GM12864 (cell line): ENCODE results near the gene MAP3K14.

ENCODE experiments used
- DNase-seq: peaks from one replicate; pipeline ENCODE4 v3.0.0-alpha.2; 2011; ENCODE audit warnings: low read depth
- H3K4me3 ChIP-seq: 2 replicates; pipeline ENCODE4 v1.5.1; 2011; ENCODE audit warnings: mild to moderate bottlenecking, low read depth, low read length, control low read depth
- TF ChIP-seq, protein P1 (sequence below): IDR thresholded peaks from 2 replicates; pipeline ENCODE4 v1.5.1; 2011; ENCODE audit warnings: low read depth, mild to moderate bottlenecking, moderate library complexity, low read length, control low read depth, inconsistent platforms; ENCODE audit errors: missing control alignments

MAP3K14 gene

DNA sequence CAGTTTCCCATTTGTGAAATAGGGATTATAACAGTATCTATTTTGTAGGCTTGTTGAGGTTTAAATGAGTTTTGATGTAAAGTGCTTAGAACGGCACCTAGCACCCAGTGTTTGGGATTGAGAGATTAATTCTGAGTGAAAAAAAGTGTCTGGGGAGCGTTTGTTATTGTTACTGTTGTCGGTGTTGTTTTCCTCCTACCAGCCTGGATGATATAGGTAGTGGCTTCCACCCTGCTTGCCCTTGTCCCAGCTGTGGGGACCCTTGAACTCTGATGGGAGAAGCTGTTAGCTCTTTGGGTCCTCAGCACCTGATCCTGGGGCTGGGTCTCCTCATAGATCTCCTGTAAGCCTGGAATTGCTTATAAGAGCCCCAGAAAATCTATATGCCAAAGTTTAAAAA is 90.2 kb downstream of the MAP3K14 start:
- DNase-seq, result no peak
- H3K4me3 ChIP-seq, result peak overlapping the region; percentile 84
- TF ChIP-seq, protein P1, sequence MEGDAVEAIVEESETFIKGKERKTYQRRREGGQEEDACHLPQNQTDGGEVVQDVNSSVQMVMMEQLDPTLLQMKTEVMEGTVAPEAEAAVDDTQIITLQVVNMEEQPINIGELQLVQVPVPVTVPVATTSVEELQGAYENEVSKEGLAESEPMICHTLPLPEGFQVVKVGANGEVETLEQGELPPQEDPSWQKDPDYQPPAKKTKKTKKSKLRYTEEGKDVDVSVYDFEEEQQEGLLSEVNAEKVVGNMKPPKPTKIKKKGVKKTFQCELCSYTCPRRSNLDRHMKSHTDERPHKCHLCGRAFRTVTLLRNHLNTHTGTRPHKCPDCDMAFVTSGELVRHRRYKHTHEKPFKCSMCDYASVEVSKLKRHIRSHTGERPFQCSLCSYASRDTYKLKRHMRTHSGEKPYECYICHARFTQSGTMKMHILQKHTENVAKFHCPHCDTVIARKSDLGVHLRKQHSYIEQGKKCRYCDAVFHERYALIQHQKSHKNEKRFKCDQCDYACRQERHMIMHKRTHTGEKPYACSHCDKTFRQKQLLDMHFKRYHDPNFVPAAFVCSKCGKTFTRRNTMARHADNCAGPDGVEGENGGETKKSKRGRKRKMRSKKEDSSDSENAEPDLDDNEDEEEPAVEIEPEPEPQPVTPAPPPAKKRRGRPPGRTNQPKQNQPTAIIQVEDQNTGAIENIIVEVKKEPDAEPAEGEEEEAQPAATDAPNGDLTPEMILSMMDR, result no peak

DNA sequence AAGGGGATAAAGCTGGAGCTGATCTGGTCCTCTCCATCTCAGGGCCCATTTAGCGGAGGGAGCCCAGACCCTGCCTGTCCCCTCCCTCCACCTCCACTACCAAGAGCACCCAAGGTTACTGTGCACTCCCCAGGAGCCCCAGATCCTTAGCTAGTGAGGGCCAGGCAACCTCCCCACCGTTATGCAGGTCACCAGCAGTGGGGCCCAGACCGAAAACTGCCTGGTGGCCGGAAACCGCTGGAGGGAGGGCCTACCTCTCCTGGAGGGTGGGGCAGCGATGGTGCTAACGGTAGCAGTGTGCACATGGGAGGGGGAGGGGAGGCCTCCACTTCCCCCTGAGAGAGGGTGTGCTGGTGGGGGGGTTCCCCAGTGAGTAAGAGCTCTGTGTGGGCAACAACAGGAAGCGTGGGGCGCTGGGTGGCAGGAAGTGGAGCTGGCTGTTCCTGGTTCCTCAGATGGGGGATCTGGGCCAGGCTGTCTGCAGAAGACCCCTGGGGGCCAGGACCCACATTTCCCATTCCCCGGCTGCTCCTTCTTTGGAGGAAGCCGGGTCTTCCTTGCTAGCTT is 90.8 kb downstream of the MAP3K14 start:
- H3K4me3 ChIP-seq, result peak overlapping the region; percentile 84
- DNase-seq, result peak; percentile 92
- TF ChIP-seq, protein P1, result no peak

DNA sequence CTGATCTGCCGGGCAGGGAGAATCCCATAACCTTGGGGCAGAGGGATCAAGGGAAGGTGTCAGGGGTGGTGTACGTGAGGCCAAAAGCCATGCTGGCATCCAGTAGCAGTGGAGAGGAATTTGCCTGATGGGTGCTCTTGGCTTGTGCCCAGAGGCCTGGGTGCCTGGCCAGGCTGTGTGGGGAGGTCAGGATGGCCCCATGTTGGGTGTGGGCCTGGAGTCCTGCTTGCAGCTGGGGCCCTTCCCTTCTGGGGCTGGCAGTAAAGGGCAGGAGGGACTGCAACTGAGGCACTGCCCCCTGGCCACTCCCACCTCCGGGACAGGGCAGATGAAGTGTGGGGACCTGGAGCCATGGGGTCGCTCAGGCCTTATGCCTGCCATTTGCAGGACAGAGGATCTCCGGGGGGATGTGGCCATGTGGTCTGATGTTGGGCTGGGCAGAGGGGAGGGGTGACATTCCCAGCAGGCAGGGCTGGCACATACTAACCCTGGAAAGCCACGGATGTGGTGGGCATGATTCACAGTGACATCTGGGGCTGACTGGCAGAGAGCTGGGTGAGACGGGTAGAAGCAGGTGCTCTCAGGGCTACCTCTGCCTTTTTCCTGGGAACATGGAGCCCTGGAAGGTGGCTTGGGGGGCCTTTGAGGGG is 91.6 kb downstream of the MAP3K14 start:
- TF ChIP-seq, protein P1, result no peak
- DNase-seq, result no peak
- H3K4me3 ChIP-seq, result peak overlapping the region; percentile 84

DNA sequence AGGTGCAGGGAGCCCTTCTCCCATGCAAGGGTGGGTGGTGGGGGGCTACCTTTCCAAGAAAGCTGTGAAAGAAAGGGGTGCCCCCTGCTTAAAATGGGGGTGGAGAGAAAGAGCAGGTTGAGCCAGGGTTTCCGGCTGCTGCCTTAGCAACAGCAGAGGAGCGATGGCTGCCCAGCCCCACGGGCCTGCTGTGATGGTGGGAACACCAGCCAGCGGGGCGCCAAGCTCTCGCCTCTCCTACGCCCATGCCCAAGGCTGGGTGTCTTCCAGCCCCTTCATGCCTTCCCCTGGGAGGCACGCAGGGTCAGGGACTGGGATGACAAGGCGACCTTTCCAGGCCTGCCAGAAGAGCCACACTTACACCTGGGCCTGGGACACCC is 92.2 kb downstream of the MAP3K14 start:
- peak overlapping the region; percentile 84 for H3K4me3 ChIP-seq
- TF ChIP-seq, protein P1, result no peak
- DNase-seq, result no peak

DNA sequence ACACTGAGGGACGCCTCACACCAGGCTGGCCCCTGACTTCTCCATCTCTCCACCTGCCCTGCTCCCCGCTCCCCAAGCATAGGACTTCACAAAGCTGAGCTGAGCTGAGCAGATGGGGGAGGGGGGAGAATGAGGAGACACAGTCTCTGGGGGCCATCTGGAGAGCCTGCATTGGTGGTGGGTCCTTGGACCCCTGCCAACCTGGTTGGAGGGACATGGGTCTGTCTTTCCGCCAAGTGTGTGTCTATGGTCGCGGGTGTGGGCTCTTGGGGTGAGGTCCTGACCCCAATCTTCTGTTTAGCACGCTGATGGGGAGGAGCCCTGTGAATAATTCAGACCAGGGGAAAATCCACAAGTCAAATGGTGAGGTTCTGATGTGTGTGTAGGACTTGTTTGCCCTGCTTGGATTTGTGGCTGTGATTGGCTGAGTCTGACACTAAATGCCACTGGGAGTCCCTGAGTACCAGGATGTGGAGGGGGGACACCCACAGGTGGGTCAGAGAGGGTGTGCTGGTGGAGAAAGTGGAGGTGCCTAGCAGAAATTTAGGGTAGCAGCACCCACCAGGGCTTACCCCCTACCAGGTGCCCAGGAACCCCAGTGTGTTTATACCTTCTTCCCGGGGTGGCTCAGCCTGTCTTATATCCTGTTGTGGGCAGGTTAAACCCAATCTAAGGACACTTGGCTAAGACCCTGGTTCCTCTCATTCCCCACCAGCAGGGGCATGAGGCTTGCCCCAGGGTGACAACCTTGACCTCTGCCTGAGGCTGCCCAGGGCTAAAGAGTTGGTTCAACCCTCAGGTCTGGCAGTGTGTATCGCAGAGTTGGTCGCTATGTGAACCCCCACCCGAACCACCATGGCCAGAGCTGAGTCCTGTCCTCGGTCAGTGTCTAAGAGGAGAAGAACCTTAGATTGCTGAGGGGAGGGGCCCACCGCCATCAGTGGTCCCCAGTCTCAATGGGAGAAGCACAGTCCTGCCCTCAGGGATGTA is 93.0 kb downstream of the MAP3K14 start:
- TF ChIP-seq, protein P1, result peak; percentile 39
- DNase-seq, result no peak
- peak overlapping the region; percentile 84 for H3K4me3 ChIP-seq

DNA sequence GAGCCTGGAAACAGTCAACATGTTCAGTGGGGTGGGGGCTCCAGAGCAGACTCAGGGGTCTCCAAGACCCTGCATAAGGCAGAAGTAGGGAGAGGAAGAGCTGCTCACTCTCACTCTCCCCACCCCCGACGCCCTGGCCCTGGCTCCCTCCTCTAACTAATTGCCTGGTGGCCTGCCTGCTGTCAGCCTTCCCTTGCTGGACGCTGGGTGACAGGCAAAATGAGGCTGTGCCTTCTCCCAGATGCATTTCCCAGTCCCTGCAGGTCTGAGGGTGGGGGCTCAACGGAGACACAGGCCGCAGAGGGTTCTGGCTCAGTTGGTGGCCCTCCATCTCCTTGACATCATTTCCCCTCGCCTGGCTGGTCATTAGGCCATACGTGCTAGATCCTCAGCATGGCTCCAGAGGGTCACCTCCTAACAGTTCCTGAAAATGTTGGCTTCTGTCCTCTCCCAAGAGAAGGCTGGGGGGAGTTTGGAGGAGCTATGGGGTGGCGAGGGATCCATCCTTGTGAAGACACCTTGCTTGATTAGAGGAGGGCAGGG is 93.8 kb downstream of the MAP3K14 start:
- H3K4me3 ChIP-seq, result peak overlapping the region; percentile 84
- DNase-seq, result no peak
- TF ChIP-seq, protein P1, result no peak
